Measurements from ENCODE around the gene CAPN5.

- TF ChIP-seq CTCF (IDR thresholded peaks at IDR 0.05; ENCODE audit: low read depth, low read length, poor library complexity, severe bottlenecking) = no peak
- TF ChIP-seq EZH2phosphoT487 (IDR thresholded peaks at IDR 0.05; ENCODE audit: borderline replicate concordance, low read length) = no peak
Observed at GRCh38 chr11:77037057-77037456, 29.7 kb upstream of the CAPN5 start.
